ENCODE measurements around the gene PDRG1. TPM values are rescaled to one million over a fixed set of nuclear protein-coding genes. Genes with fewer than 3 reads are reported as not detected.
"Not testable (repeated sequence)": the region's sequence is repeated elsewhere in the genome, so short reads cannot be mapped to it uniquely, and the experiment has no call there.

The PDRG1 gene
- total RNA-seq, 1 donor from 2014 or later = 15.8 TPM

- DNase-seq (ENCODE audit: extremely low read depth, low read depth, low spot score) = not testable (repeated sequence)
These were observed 22.2 kb downstream of the PDRG1 start for GRCh38 chr20:31929631-31930030.

GRCh38 chr20:31927627-31928159, 24.2 kb downstream of the PDRG1 start:
- DNase-seq (ENCODE audit: extremely low read depth, low read depth, low spot score) = no peak

- no peak for DNase-seq (ENCODE audit: extremely low read depth, low read depth, low spot score)
These were observed 25.4 kb downstream of the PDRG1 start for GRCh38 chr20:31926493-31926892.

- DNase-seq (ENCODE audit: extremely low read depth, low read depth, low spot score) = no peak
These were observed 26.2 kb downstream of the PDRG1 start for GRCh38 chr20:31925631-31926030.

GRCh38 chr20:31924561-31924960, 27.3 kb downstream of the PDRG1 start:
- no peak for DNase-seq (ENCODE audit: extremely low read depth, low read depth, low spot score)

- DNase-seq (ENCODE audit: extremely low read depth, low read depth, low spot score) = no peak
These were observed 28.2 kb downstream of the PDRG1 start for GRCh38 chr20:31923388-31924331.

- no peak for DNase-seq (ENCODE audit: extremely low read depth, low read depth, low spot score)
These were observed 29.3 kb downstream of the PDRG1 start for GRCh38 chr20:31922588-31922987.

GRCh38 chr20:31922181-31922580, 29.7 kb downstream of the PDRG1 start:
- no peak for DNase-seq (ENCODE audit: extremely low read depth, low read depth, low spot score)

- DNase-seq (ENCODE audit: extremely low read depth, low read depth, low spot score) = not testable (repeated sequence)
These were observed 30.4 kb downstream of the PDRG1 start for GRCh38 chr20:31921480-31921879.

GRCh38 chr20:31920275-31920855, 31.5 kb downstream of the PDRG1 start:
- no peak for DNase-seq (ENCODE audit: extremely low read depth, low read depth, low spot score)

- DNase-seq (ENCODE audit: extremely low read depth, low read depth, low spot score) = no peak
These were observed 32.3 kb downstream of the PDRG1 start for GRCh38 chr20:31919410-31920155.

GRCh38 chr20:31918466-31919105, 33.3 kb downstream of the PDRG1 start:
- DNase-seq (ENCODE audit: extremely low read depth, low read depth, low spot score) = no peak

GRCh38 chr20:31917962-31918412, 33.9 kb downstream of the PDRG1 start:
- DNase-seq (ENCODE audit: extremely low read depth, low read depth, low spot score) = not testable (repeated sequence)

- no peak for DNase-seq (ENCODE audit: extremely low read depth, low read depth, low spot score)
These were observed 35.1 kb downstream of the PDRG1 start for GRCh38 chr20:31916708-31917107.

- DNase-seq (ENCODE audit: extremely low read depth, low read depth, low spot score) = no peak
These were observed 36.2 kb downstream of the PDRG1 start for GRCh38 chr20:31915491-31916280.

GRCh38 chr20:31914170-31914569, 37.7 kb downstream of the PDRG1 start:
- DNase-seq (ENCODE audit: extremely low read depth, low read depth, low spot score) = no peak

- no peak for DNase-seq (ENCODE audit: extremely low read depth, low read depth, low spot score)
These were observed 38.3 kb downstream of the PDRG1 start for GRCh38 chr20:31913431-31914157.

GRCh38 chr20:31910071-31910803, 41.6 kb downstream of the PDRG1 start:
- DNase-seq (ENCODE audit: extremely low read depth, low read depth, low spot score) = no peak

Measured in glomerular endothelial cell (primary cell).